Astrocyte of the cerebellum (primary cell): ENCODE data around the gene PTPRA.

Experiments
- DNase-seq: peaks from one replicate; pipeline ENCODE4 v3.0.0-alpha.2; 2011; ENCODE audit warnings: low read depth
- H3K4me3 ChIP-seq: 2 replicates; pipeline ENCODE4 v1.5.1; 2011; ENCODE audit warnings: mild to moderate bottlenecking, low read depth, low read length, moderate library complexity
- in situ Hi-C: cut with HindIII; loops from 2 replicates; pipeline ENCODE4 v1.10.0; 2017; ENCODE audit warnings: low sequenced_read_pairs
- TF ChIP-seq, protein P1 (sequence below): IDR thresholded peaks from 2 replicates; pipeline ENCODE4 v1.5.1; 2012; ENCODE audit warnings: low read length, low read depth, moderate library complexity, mild to moderate bottlenecking; ENCODE audit errors: missing control alignments

PTPRA gene

DNA sequence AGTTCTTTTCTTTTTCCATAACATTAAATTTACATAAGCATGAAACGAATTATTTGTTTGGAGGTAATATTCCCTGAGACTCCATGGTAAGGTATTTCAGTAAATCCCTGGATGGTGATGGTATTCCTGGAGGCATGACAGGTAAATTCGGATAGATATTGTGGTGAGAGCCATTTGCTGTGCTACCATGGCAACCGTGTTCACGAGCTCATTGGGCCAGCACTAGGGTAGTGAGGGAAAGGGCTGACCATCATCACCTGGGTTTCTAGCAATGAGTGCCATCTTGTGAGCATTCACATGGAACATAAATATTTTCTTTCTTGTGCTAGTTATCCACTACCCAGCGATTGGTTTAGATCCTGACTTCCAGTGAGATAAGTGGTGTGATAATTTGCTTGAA lies 118.3 kb downstream of the PTPRA start:
- TF ChIP-seq, protein P1, sequence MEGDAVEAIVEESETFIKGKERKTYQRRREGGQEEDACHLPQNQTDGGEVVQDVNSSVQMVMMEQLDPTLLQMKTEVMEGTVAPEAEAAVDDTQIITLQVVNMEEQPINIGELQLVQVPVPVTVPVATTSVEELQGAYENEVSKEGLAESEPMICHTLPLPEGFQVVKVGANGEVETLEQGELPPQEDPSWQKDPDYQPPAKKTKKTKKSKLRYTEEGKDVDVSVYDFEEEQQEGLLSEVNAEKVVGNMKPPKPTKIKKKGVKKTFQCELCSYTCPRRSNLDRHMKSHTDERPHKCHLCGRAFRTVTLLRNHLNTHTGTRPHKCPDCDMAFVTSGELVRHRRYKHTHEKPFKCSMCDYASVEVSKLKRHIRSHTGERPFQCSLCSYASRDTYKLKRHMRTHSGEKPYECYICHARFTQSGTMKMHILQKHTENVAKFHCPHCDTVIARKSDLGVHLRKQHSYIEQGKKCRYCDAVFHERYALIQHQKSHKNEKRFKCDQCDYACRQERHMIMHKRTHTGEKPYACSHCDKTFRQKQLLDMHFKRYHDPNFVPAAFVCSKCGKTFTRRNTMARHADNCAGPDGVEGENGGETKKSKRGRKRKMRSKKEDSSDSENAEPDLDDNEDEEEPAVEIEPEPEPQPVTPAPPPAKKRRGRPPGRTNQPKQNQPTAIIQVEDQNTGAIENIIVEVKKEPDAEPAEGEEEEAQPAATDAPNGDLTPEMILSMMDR: no peak

DNA sequence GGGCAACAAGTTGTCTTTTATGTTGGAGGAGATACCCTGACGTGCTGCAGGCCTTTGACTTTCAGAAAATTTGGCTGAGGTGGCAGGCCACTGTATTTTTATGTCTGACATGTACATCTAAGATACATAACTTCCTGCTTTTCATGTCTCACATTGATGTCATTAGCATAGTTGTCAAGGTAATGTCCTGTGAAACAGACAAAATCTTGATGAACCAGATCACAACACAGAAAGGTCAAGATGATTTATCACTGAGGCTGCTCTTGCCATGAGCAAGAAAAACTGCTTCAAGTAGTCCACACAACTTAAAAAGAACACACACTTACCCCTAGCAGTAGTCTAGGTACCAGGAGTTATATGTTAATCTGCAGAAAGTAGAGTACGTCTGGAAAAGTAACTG lies 120.0 kb downstream of the PTPRA start:
- in situ Hi-C loops: no loop called here
- TF ChIP-seq, protein P1: no peak
- no peak for DNase-seq
- no peak overlapping the region for H3K4me3 ChIP-seq

More for the DNA sequence above, 118.3 kb downstream of the PTPRA start:
- DNase-seq: no peak
- in situ Hi-C loops: no loop called here
- no peak overlapping the region for H3K4me3 ChIP-seq

DNA sequence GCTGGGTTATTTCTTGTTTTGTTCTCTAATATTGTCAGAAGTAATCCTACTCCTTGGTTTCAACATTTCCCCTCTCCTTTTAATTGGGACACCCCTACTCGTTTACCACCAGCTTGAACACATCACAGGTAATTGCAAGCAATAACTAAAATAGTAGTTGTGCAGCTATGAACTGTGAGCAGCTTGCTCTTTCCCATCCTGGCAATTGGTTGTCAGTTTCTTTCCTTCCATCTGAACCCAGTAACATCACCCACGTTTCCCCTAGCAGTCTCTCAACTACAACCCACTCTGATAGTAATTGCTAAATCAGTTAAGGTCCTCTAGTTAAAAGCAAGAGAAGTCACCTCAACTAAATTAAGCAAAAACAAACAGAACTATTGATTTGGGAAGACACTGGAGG lies 122.5 kb downstream of the PTPRA start:
- DNase-seq: no peak
- TF ChIP-seq, protein P1: no peak
- no peak overlapping the region for H3K4me3 ChIP-seq
- in situ Hi-C loops: no loop called here

DNA sequence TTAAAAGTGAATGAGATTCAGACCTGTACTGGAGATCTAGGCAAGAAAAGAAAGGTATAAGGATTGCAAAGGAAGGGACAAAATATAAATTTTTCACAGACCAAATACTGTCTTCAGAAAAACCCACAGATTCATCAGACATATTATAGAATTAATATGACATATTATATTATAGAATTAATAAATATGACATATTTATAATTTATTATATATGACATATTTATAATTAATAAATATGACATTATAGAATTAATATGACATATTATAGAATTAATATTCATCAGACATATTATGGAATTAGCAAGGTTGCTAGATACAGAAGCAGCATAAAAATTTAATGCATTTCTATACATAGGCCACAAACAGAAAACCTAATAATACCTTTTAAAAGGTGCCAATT lies 125.4 kb downstream of the PTPRA start:
- in situ Hi-C loops: no loop called here
- no peak for DNase-seq
- no peak overlapping the region for H3K4me3 ChIP-seq
- TF ChIP-seq, protein P1: no peak

DNA sequence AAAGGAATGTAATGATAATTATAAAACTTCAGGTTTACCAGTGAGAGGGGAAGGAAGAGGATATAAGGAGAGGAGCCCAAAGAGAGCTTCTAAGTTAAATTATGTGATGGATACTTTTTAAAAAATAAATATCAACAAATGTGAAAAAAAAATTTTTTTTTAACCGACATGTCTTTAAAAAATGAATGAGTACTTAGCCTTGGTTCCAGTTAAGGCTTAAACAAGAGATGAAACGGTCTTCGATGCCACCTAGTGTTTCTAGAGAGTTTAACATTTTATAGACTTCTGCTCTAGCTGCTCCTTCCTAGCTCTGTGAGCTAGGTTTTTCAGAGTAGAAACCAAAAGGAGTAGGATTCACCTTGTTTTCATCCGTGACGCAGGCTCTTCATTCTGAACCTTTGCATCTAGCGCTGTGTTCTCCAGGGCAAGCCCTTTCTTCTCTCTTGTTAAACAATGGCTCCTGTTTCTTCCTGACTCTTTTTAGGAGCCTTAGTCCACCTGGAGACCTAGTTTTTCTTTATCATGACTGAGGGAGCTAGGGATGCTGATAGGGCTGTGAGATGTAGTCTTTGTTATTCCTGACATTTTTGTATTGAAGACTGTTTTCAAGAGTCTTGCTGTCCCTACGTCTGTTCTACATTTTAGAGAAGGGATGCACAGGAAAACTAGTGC lies 127.7 kb downstream of the PTPRA start:
- no peak for DNase-seq
- in situ Hi-C loops: no loop called here
- TF ChIP-seq, protein P1: no peak
- H3K4me3 ChIP-seq: no peak overlapping the region

DNA sequence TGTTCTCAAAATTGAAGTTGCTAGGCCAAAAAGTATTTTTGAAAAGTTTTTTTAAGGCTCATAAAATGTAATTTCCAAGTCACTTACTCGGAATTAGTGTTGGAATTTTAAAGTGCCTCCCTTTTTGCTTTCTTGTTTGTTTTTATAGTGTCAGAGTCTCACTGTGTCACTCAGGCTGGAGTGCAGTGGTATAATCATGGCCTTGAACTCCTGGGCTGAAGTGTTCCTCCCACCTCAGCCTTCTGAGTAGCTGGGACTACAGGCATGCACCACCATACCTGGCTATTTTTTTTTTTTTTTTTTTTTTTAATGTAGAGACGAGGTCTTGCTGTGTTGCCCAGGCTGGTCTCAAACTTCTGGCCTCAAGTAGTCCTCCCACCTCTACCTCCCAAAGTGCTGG lies 130.1 kb downstream of the PTPRA start:
- TF ChIP-seq, protein P1: no peak
- in situ Hi-C loops: no loop called here
- no peak for DNase-seq
- no peak overlapping the region for H3K4me3 ChIP-seq
